SU-DHL-6 (cell line): ENCODE data around the gene JMJD4.

Source experiments
- EZH2phosphoT487 ChIP-seq: fragments of 200-600 bp; sonication (generic), shearing (Covaris generic); conservative IDR thresholded peaks from 2 replicates; pipeline ENCODE4 v1.6.1; 2018; ENCODE audit warnings: mild to moderate bottlenecking, antibody characterized with exemption, low read length, moderate library complexity, mixed read lengths
- TF ChIP-seq, protein P1 (sequence below): fragments of 200-600 bp; sonication (generic); IDR thresholded peaks from one replicate; pipeline ENCODE4 v1.5.1; 2017; ENCODE audit warnings: antibody characterized with exemption, mild to moderate bottlenecking, low read length, moderate library complexity; ENCODE audit not compliant: insufficient read depth, poor library complexity, severe bottlenecking

DNA sequence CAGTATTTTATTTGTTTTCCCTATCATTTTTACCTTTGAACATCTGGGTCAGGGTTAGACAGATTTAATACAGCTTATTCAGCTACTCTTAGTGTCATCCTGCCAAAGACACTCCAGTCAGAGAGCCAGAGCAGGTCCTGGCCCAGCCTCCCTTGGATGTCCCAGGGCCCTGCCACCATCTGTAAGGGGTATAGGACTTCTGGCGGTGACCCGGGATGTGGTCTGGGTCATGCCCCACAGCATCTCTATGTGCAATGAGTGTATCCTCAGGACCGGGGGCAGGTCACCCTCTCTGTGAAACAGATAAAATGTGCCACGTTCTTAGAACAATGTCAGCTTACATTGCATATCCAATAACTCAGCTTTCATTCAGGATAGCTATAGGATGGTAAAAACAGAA, 42.5 kb upstream of the JMJD4 start:
- TF ChIP-seq, protein P1, sequence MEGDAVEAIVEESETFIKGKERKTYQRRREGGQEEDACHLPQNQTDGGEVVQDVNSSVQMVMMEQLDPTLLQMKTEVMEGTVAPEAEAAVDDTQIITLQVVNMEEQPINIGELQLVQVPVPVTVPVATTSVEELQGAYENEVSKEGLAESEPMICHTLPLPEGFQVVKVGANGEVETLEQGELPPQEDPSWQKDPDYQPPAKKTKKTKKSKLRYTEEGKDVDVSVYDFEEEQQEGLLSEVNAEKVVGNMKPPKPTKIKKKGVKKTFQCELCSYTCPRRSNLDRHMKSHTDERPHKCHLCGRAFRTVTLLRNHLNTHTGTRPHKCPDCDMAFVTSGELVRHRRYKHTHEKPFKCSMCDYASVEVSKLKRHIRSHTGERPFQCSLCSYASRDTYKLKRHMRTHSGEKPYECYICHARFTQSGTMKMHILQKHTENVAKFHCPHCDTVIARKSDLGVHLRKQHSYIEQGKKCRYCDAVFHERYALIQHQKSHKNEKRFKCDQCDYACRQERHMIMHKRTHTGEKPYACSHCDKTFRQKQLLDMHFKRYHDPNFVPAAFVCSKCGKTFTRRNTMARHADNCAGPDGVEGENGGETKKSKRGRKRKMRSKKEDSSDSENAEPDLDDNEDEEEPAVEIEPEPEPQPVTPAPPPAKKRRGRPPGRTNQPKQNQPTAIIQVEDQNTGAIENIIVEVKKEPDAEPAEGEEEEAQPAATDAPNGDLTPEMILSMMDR, result no peak
- no peak for TF ChIP-seq EZH2phosphoT487
